NOMO-1 treated with DMSO at 0.1 percent for 48 hours (cell line): ENCODE data around the gene TMUB2.
"Not testable (repeated sequence)": the region's sequence is repeated elsewhere in the genome, so short reads cannot be mapped to it uniquely, and the experiment has no call there.

Experiments
- DNase-seq: peaks from one replicate; lab custom pipeline; 2025; ENCODE audit not compliant: unreplicated experiment; lab: John Stamatoyannopoulos, UW

The TMUB2 gene

DNA sequence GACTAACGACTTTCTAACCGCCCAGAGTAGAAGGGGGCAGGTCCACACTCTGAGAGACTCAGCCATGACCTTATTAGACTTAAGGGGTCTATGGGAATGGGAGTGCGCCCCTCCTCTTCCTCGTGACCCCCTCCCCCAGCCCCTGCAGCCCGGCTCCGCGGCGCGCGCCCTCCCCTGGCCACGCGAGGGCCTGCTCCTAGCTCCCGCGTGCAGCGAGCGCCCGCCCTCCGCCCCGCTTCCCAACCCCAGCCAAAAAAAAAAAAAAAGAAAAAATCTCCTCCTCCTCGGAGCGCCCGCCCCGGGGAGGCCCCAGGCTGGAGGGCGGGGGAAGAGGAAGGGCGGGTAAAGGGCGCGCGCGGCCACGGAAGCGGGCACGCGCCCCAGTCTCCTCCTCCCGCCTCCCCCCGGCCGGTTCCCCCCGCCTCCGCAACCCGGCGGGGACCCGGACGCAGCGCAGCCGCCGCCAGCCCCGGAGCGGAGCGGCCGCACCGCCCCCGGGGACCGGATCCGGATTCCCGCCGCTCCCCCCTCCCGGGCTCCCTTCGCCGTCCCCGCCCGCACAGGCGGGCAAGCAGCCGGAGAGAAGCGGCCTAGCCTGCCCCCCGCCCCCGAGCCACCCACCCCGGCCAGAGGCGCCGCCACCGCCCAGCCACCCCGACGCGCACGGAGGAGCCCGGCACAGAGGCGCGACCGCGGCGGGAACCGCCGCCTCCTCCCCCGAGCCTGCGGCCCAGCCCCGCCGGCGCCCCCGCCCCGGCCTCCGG, 31.8 kb downstream of the TMUB2 start:
- peak; percentile 81 for DNase-seq

- peak; percentile 52 for DNase-seq
Measured at GRCh38 chr17:44219108-44219615, 32.4 kb downstream of the TMUB2 start.

DNA sequence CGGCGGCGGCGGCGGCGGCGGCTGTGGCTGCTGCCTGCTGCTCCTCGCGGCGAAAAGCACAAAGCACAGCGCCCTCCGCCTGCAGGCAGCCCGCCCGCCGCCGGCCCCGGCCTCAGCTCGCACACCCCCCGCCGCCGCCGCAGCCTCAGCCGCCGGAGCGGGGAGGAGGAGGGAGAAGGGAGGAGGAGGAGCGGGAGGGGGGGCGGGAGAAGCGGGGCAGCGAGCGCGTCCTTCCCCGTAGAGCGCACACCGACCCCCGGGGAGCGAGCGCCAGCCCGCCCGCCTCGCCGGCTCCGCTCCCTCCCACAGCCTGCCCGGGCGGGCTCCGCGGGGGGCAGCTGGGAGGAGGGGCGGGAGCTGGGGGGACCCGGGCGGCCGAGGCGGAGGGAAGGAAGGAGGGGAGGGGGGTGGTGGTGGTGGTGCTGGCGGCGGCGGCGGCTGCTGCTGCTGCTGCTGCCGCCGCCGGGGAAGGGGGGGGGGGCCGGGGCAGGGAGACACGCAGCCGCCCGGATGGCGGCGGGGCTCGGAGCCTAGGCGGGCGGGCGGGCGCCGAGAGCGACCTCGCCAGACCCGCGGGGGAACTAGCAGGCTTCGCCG, 32.9 kb downstream of the TMUB2 start, which contains the start of gene UBTF:
Gene UBTF, minus strand, starts transcription at position 60 of the 597 bp plus-strand sequence. CDS start 1,446 bp downstream, outside the sequence.
- peak; percentile 25 for DNase-seq

DNA sequence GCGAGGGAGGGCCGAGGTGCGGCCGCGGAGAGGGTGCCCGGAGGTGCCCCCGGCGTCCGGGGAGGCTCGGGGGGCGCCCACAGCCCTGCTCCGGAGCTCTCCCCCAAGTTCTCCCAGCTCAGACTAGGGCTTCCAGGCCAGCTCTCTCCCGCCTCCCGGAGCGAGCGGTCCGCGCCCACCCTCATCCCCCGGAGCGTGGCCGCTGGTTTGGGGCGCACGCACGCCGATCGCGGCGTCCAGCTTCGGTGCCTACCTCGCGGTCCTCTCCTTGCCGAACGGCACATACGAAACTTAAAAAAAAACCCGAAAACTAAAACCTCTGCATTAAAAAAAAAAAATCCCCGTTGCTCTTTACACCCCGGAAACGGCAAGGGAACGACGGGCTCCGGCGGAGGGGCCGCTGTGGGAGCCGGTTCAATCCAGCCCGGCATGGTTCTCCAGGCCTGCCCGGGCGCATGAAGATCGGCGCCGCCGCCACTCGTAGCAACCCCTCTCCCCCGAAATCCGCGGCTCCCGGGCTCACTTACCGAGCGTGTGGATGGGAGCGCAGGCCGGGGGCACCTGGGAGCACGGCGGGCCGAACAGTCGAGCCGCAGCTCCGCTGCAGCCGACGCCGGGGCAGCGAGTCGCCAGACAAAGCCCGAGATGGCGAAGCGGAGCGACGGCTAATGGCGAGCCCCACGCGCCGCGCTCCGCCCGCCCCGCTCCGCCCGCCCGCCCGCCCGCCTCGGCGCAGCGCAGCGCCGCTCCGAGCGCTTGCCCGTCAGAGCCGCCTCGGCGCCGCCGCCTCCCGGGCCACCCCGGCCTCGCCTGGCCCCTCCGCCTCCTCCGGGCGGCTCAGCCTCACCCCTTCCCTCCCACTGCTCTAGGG, 33.7 kb downstream of the TMUB2 start:
- peak; percentile 43 for DNase-seq

- DNase-seq = peak; percentile 65
Measured at GRCh38 chr17:44221084-44221861, 34.5 kb downstream of the TMUB2 start.

GRCh38 chr17:44221862-44222111, 35.0 kb downstream of the TMUB2 start:
- no peak for DNase-seq

DNA sequence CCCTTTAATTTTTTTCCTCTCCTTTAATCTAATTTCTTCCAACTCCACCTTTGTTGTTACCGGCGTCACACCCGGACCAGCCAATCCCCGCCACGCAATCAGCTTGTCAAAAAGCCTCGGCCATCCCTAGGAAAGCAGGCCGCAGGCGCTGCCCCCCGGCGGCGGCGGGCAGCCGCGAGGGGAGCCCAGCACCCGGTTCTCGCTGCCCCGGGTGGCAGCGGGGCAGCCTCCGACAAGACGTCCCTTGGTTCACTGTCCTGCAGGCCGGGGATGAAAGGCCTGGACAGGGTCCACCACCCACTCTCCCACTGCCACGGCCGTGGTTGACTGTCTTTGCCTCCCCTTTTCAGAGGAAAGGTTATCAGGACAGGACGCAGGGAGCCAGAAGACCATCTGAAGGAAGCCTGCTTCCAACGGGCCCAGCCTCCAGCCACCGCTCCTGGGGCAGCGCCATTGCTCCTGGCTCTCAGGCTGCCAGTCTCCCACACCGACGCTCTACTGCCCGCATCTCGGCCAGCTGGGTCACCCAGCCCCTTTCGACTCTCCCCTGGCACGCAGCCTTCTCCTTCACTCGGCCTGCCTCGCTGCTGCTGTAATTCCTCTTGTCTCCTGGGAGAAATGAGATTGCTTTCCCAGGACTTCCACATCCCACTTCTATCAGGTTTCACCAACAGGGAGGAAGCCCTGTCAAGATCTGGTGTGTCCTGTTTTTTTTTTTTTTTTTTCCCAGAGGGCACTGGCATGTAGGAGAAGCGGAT, 35.5 kb downstream of the TMUB2 start:
- peak; percentile 67 for DNase-seq

DNA sequence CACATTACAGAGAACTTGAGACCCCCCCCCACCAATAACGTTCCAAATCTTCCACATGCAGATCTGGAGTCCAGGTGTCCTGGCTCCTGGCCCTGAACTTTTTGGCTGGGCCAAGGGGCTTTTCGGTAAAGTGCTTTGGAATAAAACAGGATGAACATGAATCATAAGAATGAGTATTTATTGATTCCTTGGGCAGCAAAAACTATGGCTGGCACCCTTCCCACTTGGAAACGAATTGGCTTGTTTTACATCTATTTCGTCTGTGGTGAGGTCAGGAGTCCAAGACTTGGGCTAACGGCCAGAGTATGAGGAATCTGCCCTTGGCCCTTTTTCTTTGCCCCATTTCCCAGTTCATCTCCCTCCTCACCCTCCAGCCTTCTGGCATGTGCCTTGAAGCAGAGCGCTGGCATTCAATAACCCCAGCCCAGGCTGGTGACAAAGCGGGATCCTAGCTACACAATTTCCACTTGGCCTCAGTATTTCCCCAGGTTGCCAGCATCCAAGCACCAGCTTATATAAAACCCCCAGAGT, 36.8 kb downstream of the TMUB2 start:
- DNase-seq = no peak

GRCh38 chr17:44229090-44229489, 42.3 kb downstream of the TMUB2 start:
- DNase-seq = no peak

GRCh38 chr17:44230140-44230539, 43.4 kb downstream of the TMUB2 start:
- DNase-seq = no peak

DNA sequence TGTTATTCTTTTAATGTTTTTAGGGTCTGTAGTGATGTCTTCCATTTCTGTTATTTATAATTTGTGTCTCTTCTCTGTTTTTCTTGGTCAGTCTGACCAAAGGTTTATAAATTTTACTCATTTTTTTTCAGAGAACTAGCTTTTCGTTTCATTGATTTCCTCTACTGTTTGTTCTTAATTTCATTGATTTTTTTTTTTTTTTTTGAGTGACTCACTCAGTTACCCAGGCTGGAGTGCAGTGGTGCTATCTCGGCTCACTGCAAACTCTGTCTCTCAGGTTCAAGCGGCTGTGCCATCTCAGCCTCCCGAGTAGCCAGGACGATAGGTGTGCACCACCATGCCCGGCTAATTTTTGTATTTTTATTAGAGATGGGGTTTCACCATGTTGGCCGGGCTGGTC, 45.3 kb downstream of the TMUB2 start:
- no peak for DNase-seq

GRCh38 chr17:44233582-44233981, 46.8 kb downstream of the TMUB2 start:
- DNase-seq = no peak

GRCh38 chr17:44235583-44235936, 48.8 kb downstream of the TMUB2 start:
- DNase-seq = no peak

DNA sequence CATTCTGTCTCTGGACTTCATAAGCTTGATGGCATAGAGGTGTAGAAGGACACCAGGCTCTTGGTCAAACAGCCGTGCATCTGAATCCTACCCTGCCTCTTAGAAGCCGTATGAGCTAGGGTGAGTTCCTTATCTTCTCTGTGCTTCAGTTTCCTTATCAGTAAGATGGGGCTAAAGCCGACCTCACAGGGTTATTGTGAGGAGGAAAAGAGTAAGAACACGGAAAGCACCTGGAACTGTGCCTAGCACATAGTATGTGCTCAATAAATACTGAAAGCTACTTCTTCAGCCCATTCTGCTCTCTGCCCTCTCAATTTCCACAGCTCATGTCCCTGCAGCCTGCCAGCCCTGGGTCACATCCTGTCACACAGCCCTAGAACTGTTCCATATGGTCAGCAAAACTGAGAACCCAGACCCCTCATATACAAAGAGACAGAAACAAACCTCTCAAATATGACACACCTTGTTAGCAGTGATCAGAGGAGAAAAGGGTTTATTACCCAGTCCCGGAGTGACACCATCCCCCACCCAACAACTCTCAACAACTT, 49.7 kb downstream of the TMUB2 start:
- no peak for DNase-seq

- DNase-seq = not testable (repeated sequence)
Measured at GRCh38 chr17:44237886-44238285, 51.1 kb downstream of the TMUB2 start.

DNA sequence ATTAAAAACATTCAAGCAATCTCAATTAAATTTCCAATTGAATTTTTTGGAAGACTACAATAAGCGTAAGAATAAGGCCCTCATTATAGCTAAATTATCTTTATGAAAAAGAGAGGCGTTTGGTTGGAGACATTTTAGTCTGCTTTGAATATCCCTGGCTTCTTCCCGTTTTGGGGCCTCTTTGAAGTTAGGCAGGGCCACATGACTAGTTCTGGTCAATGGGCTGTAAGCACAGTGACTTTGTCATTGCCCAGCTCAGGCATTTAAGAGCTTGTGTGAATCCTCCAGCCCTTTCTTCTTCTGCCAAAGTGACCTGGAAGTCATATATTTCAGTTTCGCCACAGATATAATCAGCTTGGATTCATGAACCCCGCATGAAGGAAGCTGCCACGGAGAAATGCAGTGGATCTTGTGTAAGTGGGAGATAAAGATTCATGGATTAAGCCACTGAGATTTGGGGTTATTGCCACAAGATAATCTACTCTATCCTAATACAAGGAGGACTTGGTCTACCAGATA, 54.4 kb downstream of the TMUB2 start:
- DNase-seq = peak; percentile 85
